ENCODE measurements around the gene MAB21L4. TPM values are rescaled to one million over a fixed set of nuclear protein-coding genes. Genes with fewer than 3 reads are reported as not detected.

The MAB21L4 gene
- total and polyA plus RNA-seq, 8 donors: 0.79 to 35.7 (median 2.0) TPM

DNA sequence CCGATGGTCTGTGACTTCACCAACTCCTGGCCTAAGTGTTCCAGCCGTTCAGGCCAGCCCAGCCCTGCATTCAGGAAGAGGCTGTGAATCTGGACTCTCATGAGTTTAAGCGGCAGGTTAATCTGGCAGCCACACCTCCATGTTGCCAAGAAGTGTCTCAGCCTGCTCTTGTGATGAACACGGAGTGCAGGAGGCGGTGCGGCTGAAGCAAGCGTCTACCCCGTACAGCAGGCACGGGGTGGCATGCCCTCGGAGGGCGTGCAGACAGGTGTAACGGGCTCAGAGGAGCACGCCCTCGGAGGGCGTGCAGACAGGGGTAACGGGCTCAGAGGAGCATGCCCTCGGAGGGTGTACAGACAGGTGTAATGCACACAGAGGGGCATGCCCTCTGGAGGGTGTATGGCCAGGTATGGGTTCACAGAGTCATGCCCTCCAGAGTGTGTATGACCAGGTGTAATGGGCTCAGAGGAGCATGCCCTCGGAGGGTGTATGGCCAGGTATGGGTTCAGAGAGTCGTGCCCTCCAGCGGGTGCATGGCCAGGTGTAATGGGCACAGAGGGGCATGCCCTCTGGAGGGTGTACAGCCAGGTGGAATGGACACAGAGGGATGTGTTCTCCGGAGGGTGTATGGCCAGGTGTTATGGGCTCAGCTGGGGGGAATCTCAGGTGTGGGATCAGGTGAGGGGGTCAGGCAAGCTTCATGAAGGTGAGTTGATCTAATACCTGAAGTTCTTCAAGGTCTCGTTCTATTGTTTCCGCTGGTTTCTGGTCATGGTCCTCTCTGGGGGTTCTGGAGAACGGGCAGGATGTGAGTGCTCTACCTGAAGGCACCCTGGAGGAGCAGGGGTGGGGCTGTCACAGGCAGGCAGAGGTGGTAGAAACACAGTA, 32.8 kb upstream of the MAB21L4 start:
- Histone ChIP-seq H3K9me3 (no peaks in the 10 kb centered on the region), H3K4me1 (no peaks in the 10 kb centered on the region), H3K36me3 (no peaks in the 10 kb centered on the region), H3K27ac (no peak overlapping the region), H3K27me3 (no peaks in the 10 kb centered on the region), H3K4me3 (no peak overlapping the region)
- TF ChIP-seq, protein P1, sequence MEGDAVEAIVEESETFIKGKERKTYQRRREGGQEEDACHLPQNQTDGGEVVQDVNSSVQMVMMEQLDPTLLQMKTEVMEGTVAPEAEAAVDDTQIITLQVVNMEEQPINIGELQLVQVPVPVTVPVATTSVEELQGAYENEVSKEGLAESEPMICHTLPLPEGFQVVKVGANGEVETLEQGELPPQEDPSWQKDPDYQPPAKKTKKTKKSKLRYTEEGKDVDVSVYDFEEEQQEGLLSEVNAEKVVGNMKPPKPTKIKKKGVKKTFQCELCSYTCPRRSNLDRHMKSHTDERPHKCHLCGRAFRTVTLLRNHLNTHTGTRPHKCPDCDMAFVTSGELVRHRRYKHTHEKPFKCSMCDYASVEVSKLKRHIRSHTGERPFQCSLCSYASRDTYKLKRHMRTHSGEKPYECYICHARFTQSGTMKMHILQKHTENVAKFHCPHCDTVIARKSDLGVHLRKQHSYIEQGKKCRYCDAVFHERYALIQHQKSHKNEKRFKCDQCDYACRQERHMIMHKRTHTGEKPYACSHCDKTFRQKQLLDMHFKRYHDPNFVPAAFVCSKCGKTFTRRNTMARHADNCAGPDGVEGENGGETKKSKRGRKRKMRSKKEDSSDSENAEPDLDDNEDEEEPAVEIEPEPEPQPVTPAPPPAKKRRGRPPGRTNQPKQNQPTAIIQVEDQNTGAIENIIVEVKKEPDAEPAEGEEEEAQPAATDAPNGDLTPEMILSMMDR (IDR thresholded peaks at IDR 0.05): no peak
- DNase-seq (peak in 2 of 4 donors; percentile 19 to 67), ATAC-seq (no peak)
- intact Hi-C loops (cut with DNase I): no loop called here

DNA sequence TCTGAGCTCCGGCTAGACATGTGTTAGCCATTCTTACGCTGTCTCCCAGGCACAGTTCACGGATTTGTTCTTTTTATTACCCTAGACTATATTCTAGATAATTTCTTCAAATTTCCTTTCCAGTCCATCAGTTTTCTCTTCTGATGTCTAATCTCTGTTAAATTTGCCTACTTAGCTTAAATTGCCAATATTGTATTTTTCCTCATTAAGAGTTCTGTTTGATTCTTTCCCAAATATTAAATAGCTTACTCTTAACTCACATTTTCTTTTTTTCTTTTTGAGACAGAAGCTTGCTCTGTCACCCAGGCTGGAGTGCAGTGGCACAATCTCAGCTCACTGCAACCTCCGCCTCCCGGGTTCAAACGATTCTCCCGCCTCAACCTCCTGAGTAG, 31.4 kb upstream of the MAB21L4 start:
- Histone ChIP-seq H3K27ac (no peak overlapping the region), H3K27me3 (no peaks in the 10 kb centered on the region), H3K9me3 (no peaks in the 10 kb centered on the region), H3K36me3 (no peaks in the 10 kb centered on the region), H3K4me1 (no peaks in the 10 kb centered on the region), H3K4me3 (no peak overlapping the region)
- intact Hi-C loops (cut with DNase I): no loop called here
- DNase-seq: no peak
- TF ChIP-seq, protein P1 (IDR thresholded peaks at IDR 0.05): no peak
- ATAC-seq: no peak

DNA sequence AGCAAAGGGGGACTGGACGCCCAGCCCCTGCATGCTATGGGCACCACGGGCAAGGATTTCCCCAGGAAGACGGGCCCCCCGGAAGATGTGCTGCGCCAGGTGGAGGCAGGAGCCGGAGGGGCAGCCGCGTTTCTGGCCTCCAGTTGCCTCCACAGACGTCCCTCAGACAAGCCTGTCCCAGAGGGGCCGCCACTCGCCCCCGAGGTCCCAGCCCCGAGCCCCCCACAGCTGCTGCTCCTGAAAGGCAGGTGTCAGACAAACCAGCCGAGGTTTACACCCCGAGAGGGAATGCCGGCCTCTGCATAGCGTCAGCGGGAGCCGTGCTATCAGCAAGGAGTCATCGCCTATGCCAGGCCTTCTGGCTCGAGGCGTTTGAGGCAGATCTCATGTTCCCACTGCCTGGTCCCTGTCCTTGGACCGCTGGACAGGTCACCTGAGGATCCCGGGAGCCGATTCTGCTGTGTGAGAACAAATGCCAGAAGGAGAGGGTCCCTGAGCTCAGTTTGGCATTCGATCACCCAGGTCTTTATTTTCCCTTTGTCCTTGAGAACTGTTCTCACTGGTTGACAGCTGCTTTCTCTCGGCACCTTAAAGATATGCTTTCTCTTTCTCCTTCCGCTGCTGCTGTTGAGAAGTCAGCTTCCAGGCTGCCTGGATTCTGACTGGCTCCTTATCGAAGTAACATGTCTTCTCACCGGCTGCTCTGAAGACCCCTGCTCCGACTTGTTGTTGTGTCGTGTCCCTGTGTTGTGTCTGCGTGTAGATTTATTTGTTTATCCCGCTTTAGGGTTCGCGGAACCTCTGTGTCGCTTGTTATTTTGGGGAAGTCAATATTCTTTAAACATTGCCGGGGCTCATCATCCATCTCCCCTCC, 30.8 kb upstream of the MAB21L4 start:
- peak; percentile 28 for ATAC-seq
- no peaks in the 10 kb centered on the region for H3K27me3 ChIP-seq
- peak in 3 of 4 donors; percentile 29 to 78 (median 38) for DNase-seq
- TF ChIP-seq, protein P1 (IDR thresholded peaks at IDR 0.05): no peak
- peak overlapping the region in 1 of 2 donors; percentile 1 for H3K27ac ChIP-seq
- peaks cover 0 to under 1% of the 10 kb centered on the region in 2 donors for H3K4me1 ChIP-seq
- no peaks in the 10 kb centered on the region for H3K9me3 ChIP-seq
- H3K4me3 ChIP-seq: no peak overlapping the region
- H3K36me3 ChIP-seq: no peaks in the 10 kb centered on the region
- intact Hi-C loops (cut with DNase I): no loop called here

DNA sequence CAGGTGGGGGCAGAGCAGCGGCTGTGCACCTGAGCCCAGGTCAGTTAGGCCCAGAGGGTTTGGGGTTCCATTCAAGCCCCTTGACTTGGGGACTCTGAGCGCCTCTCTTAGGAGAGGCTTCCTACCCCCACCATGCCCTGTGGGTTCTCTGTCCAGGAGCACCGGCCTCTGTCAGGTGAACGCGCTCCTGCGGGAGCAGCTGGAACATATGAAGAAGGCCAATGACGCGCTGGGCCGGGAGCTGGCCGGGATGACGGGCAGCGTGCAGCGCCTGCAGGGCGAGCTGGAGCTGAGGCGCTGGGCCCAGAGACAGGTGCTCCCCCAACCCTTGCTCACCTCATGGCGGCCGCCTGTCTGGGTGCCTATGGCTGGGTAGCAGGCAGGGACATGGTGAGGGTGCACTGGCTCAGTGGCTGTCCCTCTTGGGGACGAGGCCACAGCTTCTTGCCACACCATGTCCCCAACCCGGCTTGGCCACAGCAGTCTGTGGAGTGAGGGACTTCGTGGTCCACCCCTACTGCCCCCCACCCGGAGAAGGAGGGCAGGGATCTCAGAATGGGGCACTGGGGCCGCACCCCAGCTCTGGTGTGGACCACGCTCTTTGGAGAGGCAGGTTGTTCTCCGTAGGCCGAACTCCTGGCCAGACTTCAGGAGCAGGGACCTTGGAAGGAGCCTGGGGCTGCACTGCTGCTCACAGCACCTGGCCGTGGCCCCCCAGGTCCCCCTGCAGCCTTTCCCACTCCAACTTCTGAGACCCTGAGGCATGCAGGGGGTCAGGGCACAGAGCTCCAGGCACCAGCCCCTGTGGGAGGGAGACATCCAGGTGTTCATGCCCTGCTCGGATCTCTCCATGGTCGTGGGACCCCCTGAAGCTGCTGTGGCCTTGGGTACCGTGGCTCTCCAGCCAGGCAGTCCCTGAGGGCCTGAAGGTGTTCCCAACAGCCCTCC, 29.9 kb upstream of the MAB21L4 start:
- Histone ChIP-seq H3K27ac (no peak overlapping the region), H3K4me1 (peaks cover 0 to 3% of the 10 kb centered on the region in 2 donors), H3K27me3 (no peaks in the 10 kb centered on the region), H3K9me3 (no peaks in the 10 kb centered on the region), H3K4me3 (no peak overlapping the region), H3K36me3 (no peaks in the 10 kb centered on the region)
- ATAC-seq (no peak), DNase-seq (peak in 2 of 4 donors; percentile 31 to 74)
- intact Hi-C loops (cut with DNase I): no loop called here
- TF ChIP-seq, protein P1 (IDR thresholded peaks at IDR 0.05): no peak

All from left lung (tissue), 10 donors.